Measurements from ENCODE around the gene CCDC122. TPM values are rescaled to one million over a fixed set of nuclear protein-coding genes. Genes with fewer than 3 reads are reported as not detected.

CCDC122 gene
- polyA plus RNA-seq, 2 of the 4 experiments (the other 2 are of a cell fraction), result 2.6 to 4.3 TPM

GRCh38 chr13:43924549-43925245, 45.2 kb upstream of the CCDC122 start:
- Histone ChIP-seq H3K4me3 (no peak overlapping the region), H3K4me1 (no peaks in the 10 kb centered on the region), H3K27ac (no peak overlapping the region), H3K9me3 (no peaks in the 10 kb centered on the region), H3K4me2 (no peak overlapping the region)
- TF ChIP-seq SMC3 (IDR thresholded peaks at IDR 0.05) (no peak), CBX8 (IDR thresholded peaks at IDR 0.05) (no peak), GATA3 (IDR thresholded peaks at IDR 0.05; ENCODE audit: borderline replicate concordance) (no peak), TFCP2L1 (CRISPR knock-in tag; IDR thresholded peaks at IDR 0.05) (no peak), HES2 (IDR thresholded peaks at IDR 0.05) (no peak), ZNF302 (CRISPR knock-in tag; IDR thresholded peaks at IDR 0.05) (no peak), BHLHE40 (IDR thresholded peaks at IDR 0.05; ENCODE audit: low read depth, low read length) (no peak), BCL3 (IDR thresholded peaks at IDR 0.05) (no peak), ZC3H11A (IDR thresholded peaks at IDR 0.05) (no peak), EHF (CRISPR knock-in tag; IDR thresholded peaks at IDR 0.05) (no peak), HEYL (CRISPR knock-in tag; IDR thresholded peaks at IDR 0.05) (no peak), FOXS1 (CRISPR knock-in tag; IDR thresholded peaks at IDR 0.05) (no peak), E2F6 (IDR thresholded peaks at IDR 0.05; ENCODE audit: borderline replicate concordance, low read depth) (no peak), CEBPB (IDR thresholded peaks at IDR 0.05) (no peak), CHD4 (IDR thresholded peaks at IDR 0.05; ENCODE audit: borderline replicate concordance) (no peak)
- ATAC-seq (no peak), DNase-seq (ENCODE audit: low read depth in 1 of 2, low spot score in 1 of 2) (no peak), FAIRE-seq (no peak)
- POLR2A ChIA-PET, result no interaction called here
- CTCF ChIA-PET, result no interaction called here
- 63% methylated on average over 5 of the region's 5 CpGs for WGBS (ENCODE audit: missing lambda C conversion rate)

GRCh38 chr13:43920965-43921674, 41.6 kb upstream of the CCDC122 start:
- ChIA-PET POLR2A (no interaction called here), CTCF (interaction anchor here (0.6 to 3.1 kb wide), 2 partner anchors 13 to 322 kb away, joined by 3 to 12 read pairs; no protein-coding TSS in a partner anchor)
- no peak for DNase-seq (ENCODE audit: low read depth in 1 of 2, low spot score in 1 of 2)
- no peak for ATAC-seq
- Histone ChIP-seq H3K4me2 (no peak overlapping the region), H3K27ac (no peak overlapping the region), H3K4me3 (no peak overlapping the region), H3K9me3 (no peaks in the 10 kb centered on the region), H3K4me1 (no peaks in the 10 kb centered on the region)
- TF ChIP-seq NFE2L2 (conservative IDR thresholded peaks at IDR 0.05; ENCODE audit: low read length) (no peak), EHMT2 (IDR thresholded peaks at IDR 0.05; ENCODE audit: low read depth) (no peak), E2F6 (IDR thresholded peaks at IDR 0.05; ENCODE audit: borderline replicate concordance, low read depth) (no peak), HEYL (CRISPR knock-in tag; IDR thresholded peaks at IDR 0.05) (no peak), POLR2AphosphoS2 (conservative IDR thresholded peaks at IDR 0.05; ENCODE audit: low read length) (no peak), ZFP36 (IDR thresholded peaks at IDR 0.05; ENCODE audit: borderline replicate concordance, partially characterized antibody) (no peak), HMGXB4 (CRISPR knock-in tag; IDR thresholded peaks at IDR 0.05; ENCODE audit: borderline replicate concordance) (no peak), BHLHE40 (IDR thresholded peaks at IDR 0.05; ENCODE audit: low read depth, low read length) (no peak), GATA3 (IDR thresholded peaks at IDR 0.05; ENCODE audit: borderline replicate concordance) (no peak), MYC (IDR thresholded peaks at IDR 0.05; ENCODE audit: borderline replicate concordance, low read length) (no peak), PBX3 (IDR thresholded peaks at IDR 0.05) (no peak), PHF8 (IDR thresholded peaks at IDR 0.05; ENCODE audit: borderline replicate concordance, low read depth) (no peak), MAFK (IDR thresholded peaks at IDR 0.05; ENCODE audit: partially characterized antibody) (no peak), ZSCAN20 (CRISPR knock-in tag; IDR thresholded peaks at IDR 0.05) (no peak), HES2 (IDR thresholded peaks at IDR 0.05) (no peak), SMC3 (IDR thresholded peaks at IDR 0.05) (no peak), ESRRA (IDR thresholded peaks at IDR 0.05; ENCODE audit: borderline replicate concordance, low read length) (no peak), RCOR1 (IDR thresholded peaks at IDR 0.05; ENCODE audit: low read depth, low read length) (no peak), JUN (IDR thresholded peaks at IDR 0.05) (no peak), BCL3 (IDR thresholded peaks at IDR 0.05) (no peak)
- FAIRE-seq, result no peak
- 91% methylated on average over 1 of the region's 1 CpG for WGBS (ENCODE audit: missing lambda C conversion rate)

Measured in A549 (cell line).